ENCODE data around the gene DNM3.

DNM3 gene

DNA sequence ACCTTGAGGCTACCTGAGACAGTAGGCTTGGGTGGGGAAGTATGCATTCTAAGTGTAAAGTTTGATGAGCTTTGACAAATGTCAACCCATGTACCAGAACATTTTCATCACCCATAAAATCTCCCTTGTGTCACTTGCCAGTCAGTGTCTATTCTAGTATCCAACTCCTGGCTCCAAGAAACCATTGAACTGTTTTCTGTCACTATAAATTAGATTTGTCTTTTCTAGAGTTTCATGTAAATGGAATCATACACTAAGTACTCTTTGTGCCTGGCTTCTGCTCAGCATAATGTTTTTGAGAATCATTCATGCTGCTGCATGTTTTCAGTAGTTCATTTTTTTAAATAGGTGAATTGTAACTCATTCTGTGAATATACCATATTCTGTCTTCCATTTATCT is 165.4 kb downstream of the DNM3 start:
- H3K4me1 ChIP-seq (ENCODE audit: low read length), result no peaks in the 10 kb centered on the region

GRCh38 chr1:172018727-172019311 is 177.5 kb downstream of the DNM3 start:
- no peaks in the 10 kb centered on the region for H3K79me2 ChIP-seq (ENCODE audit: low read length)
- no peak for TF ChIP-seq EZH2 (optimal IDR thresholded peaks at IDR 0.05; ENCODE audit: low read depth, low read length)
- TF ChIP-seq CTCF (IDR thresholded peaks at IDR 0.05; ENCODE audit: low read length), result no peak
- no peak for TF ChIP-seq EZH2phosphoT487 (IDR thresholded peaks at IDR 0.05; ENCODE audit: low read length)
- H3K4me1 ChIP-seq (ENCODE audit: low read length), result no peaks in the 10 kb centered on the region
- no peaks in the 10 kb centered on the region for H3F3A ChIP-seq (ENCODE audit: insufficient read depth, low read length)
- no peaks in the 10 kb centered on the region for H3K27me3 ChIP-seq (replicated peaks; ENCODE audit: insufficient read depth, low read length)
- H3K4me3 ChIP-seq (ENCODE audit: low read length), result no peak overlapping the region
- no peaks in the 10 kb centered on the region for H3K9me2 ChIP-seq (replicated peaks; ENCODE audit: insufficient read depth, low read length)
- no peaks in the 10 kb centered on the region for H4K20me1 ChIP-seq (ENCODE audit: insufficient read depth, low read length)
- H3K9me3 ChIP-seq (replicated peaks; ENCODE audit: insufficient read depth, low read length), result no peaks in the 10 kb centered on the region
- no peak overlapping the region for H3K4me2 ChIP-seq (ENCODE audit: low read depth, low read length)
- H3K27ac ChIP-seq (ENCODE audit: low read length), result no peak overlapping the region
- no peak overlapping the region for H2AFZ ChIP-seq (ENCODE audit: low read length)
- H3K9ac ChIP-seq (ENCODE audit: low read length), result no peak overlapping the region
- no peak for DNase-seq
- no peaks in the 10 kb centered on the region for H3K36me3 ChIP-seq (replicated peaks; ENCODE audit: insufficient read depth, low read length)

More for the DNA sequence above, 165.4 kb downstream of the DNM3 start:
- H3K27me3 ChIP-seq (replicated peaks; ENCODE audit: insufficient read depth, low read length), result no peaks in the 10 kb centered on the region
- H3K9ac ChIP-seq (ENCODE audit: low read length), result no peak overlapping the region
- no peaks in the 10 kb centered on the region for H3K9me2 ChIP-seq (replicated peaks; ENCODE audit: insufficient read depth, low read length)
- no peak overlapping the region for H3K4me2 ChIP-seq (ENCODE audit: low read depth, low read length)
- H2AFZ ChIP-seq (ENCODE audit: low read length), result no peak overlapping the region
- H3K9me3 ChIP-seq (replicated peaks; ENCODE audit: insufficient read depth, low read length), result no peaks in the 10 kb centered on the region
- no peak overlapping the region for H3K4me3 ChIP-seq (ENCODE audit: low read length)
- TF ChIP-seq EZH2 (optimal IDR thresholded peaks at IDR 0.05; ENCODE audit: low read depth, low read length), result no peak
- TF ChIP-seq CTCF (IDR thresholded peaks at IDR 0.05; ENCODE audit: low read length), result no peak
- TF ChIP-seq EZH2phosphoT487 (IDR thresholded peaks at IDR 0.05; ENCODE audit: low read length), result no peak
- no peaks in the 10 kb centered on the region for H3F3A ChIP-seq (ENCODE audit: insufficient read depth, low read length)
- no peaks in the 10 kb centered on the region for H4K20me1 ChIP-seq (ENCODE audit: insufficient read depth, low read length)
- no peaks in the 10 kb centered on the region for H3K36me3 ChIP-seq (replicated peaks; ENCODE audit: insufficient read depth, low read length)
- H3K79me2 ChIP-seq (ENCODE audit: low read length), result no peaks in the 10 kb centered on the region
- DNase-seq, result no peak
- no peak overlapping the region for H3K27ac ChIP-seq (ENCODE audit: low read length)

GRCh38 chr1:172019976-172020375 is 178.7 kb downstream of the DNM3 start:
- Histone ChIP-seq H3K9ac (ENCODE audit: low read length) (no peak overlapping the region), H3K27ac (ENCODE audit: low read length) (no peak overlapping the region), H3F3A (ENCODE audit: insufficient read depth, low read length) (no peaks in the 10 kb centered on the region), H3K9me3 (replicated peaks; ENCODE audit: insufficient read depth, low read length) (no peaks in the 10 kb centered on the region), H3K27me3 (replicated peaks; ENCODE audit: insufficient read depth, low read length) (no peaks in the 10 kb centered on the region), H2AFZ (ENCODE audit: low read length) (no peak overlapping the region), H3K4me1 (ENCODE audit: low read length) (no peaks in the 10 kb centered on the region), H3K79me2 (ENCODE audit: low read length) (no peaks in the 10 kb centered on the region), H3K9me2 (replicated peaks; ENCODE audit: insufficient read depth, low read length) (no peaks in the 10 kb centered on the region), H3K4me2 (ENCODE audit: low read depth, low read length) (no peak overlapping the region), H3K4me3 (ENCODE audit: low read length) (no peak overlapping the region), H3K36me3 (replicated peaks; ENCODE audit: insufficient read depth, low read length) (no peaks in the 10 kb centered on the region), H4K20me1 (ENCODE audit: insufficient read depth, low read length) (no peaks in the 10 kb centered on the region)
- no peak for TF ChIP-seq EZH2 (optimal IDR thresholded peaks at IDR 0.05; ENCODE audit: low read depth, low read length)
- no peak for TF ChIP-seq EZH2phosphoT487 (IDR thresholded peaks at IDR 0.05; ENCODE audit: low read length)
- no peak for TF ChIP-seq CTCF (IDR thresholded peaks at IDR 0.05; ENCODE audit: low read length)
- DNase-seq, result no peak
